HG02884 (cell line): ENCODE results near the gene AFAP1L1.

ENCODE experiments used
- ATAC-seq: cut with Tn5 transposase; IDR thresholded peaks from one replicate; pipeline ENCODE4 v1.9.1; 2021; ENCODE audit warnings: mild to moderate bottlenecking, moderate library complexity; ENCODE audit not compliant: unreplicated experiment

AFAP1L1 gene

GRCh38 chr5:149283626-149284480, 12.2 kb downstream of the AFAP1L1 start:
- no peak for ATAC-seq

GRCh38 chr5:149284501-149284900, 12.8 kb downstream of the AFAP1L1 start:
- ATAC-seq, result no peak

GRCh38 chr5:149285153-149285552, 13.5 kb downstream of the AFAP1L1 start:
- no peak for ATAC-seq

- no peak for ATAC-seq
Observed at GRCh38 chr5:149288436-149288835, 16.8 kb downstream of the AFAP1L1 start.

- ATAC-seq, result no peak
Observed at GRCh38 chr5:149289301-149289700, 17.6 kb downstream of the AFAP1L1 start.

- ATAC-seq, result peak; percentile 47
Observed at GRCh38 chr5:149294872-149295829, 23.5 kb downstream of the AFAP1L1 start.

GRCh38 chr5:149297340-149298025, 25.8 kb downstream of the AFAP1L1 start:
- no peak for ATAC-seq

- ATAC-seq, result no peak
Observed at GRCh38 chr5:149298163-149298562, 26.5 kb downstream of the AFAP1L1 start.

GRCh38 chr5:149298842-149299404, 27.3 kb downstream of the AFAP1L1 start:
- ATAC-seq, result no peak

GRCh38 chr5:149299451-149300054, 27.9 kb downstream of the AFAP1L1 start:
- ATAC-seq, result no peak

GRCh38 chr5:149300441-149300840, 28.8 kb downstream of the AFAP1L1 start:
- no peak for ATAC-seq

- ATAC-seq, result no peak
Observed at GRCh38 chr5:149301049-149301743, 29.5 kb downstream of the AFAP1L1 start.

GRCh38 chr5:149301744-149302380, 30.2 kb downstream of the AFAP1L1 start:
- no peak for ATAC-seq

GRCh38 chr5:149302641-149303040, 31.0 kb downstream of the AFAP1L1 start:
- ATAC-seq, result no peak

GRCh38 chr5:149303210-149303609, 31.6 kb downstream of the AFAP1L1 start:
- ATAC-seq, result no peak

GRCh38 chr5:149304195-149305078, 32.8 kb downstream of the AFAP1L1 start:
- no peak for ATAC-seq

- no peak for ATAC-seq
Observed at GRCh38 chr5:149309354-149309753, 37.7 kb downstream of the AFAP1L1 start.

- ATAC-seq, result no peak
Observed at GRCh38 chr5:149310488-149310887, 38.8 kb downstream of the AFAP1L1 start.
